NCI-H146 treated with DMSO at 0.1 percent for 48 hours (cell line): ENCODE data around the gene MRNIP.

Experiments used
- DNase-seq: peaks from one replicate; lab custom pipeline; 2025; ENCODE audit not compliant: unreplicated experiment; lab: John Stamatoyannopoulos, UW

MRNIP gene

GRCh38 chr5:179805529-179806249 lies 52.9 kb downstream of the MRNIP start:
- peak; percentile 0 for DNase-seq

- no peak for DNase-seq
Measured at GRCh38 chr5:179805070-179805528, 53.5 kb downstream of the MRNIP start.

- DNase-seq, result no peak
Measured at GRCh38 chr5:179804555-179804947, 54.1 kb downstream of the MRNIP start.

GRCh38 chr5:179803651-179804554 lies 54.7 kb downstream of the MRNIP start:
- DNase-seq, result peak; percentile 25

- peak; percentile 72 for DNase-seq
Measured at GRCh38 chr5:179802950-179803562, 55.6 kb downstream of the MRNIP start.

GRCh38 chr5:179802207-179802883 lies 56.3 kb downstream of the MRNIP start:
- DNase-seq, result no peak

GRCh38 chr5:179801304-179802206 lies 57.1 kb downstream of the MRNIP start:
- DNase-seq, result no peak

GRCh38 chr5:179800696-179801201 lies 57.9 kb downstream of the MRNIP start:
- no peak for DNase-seq

GRCh38 chr5:179800071-179800695 lies 58.4 kb downstream of the MRNIP start:
- DNase-seq, result no peak

GRCh38 chr5:179799644-179799973 lies 59.0 kb downstream of the MRNIP start:
- DNase-seq, result no peak

- DNase-seq, result no peak
Measured at GRCh38 chr5:179798771-179799643, 59.6 kb downstream of the MRNIP start.

- DNase-seq, result no peak
Measured at GRCh38 chr5:179798144-179798770, 60.4 kb downstream of the MRNIP start.

- DNase-seq, result no peak
Measured at GRCh38 chr5:179797741-179798140, 60.9 kb downstream of the MRNIP start.

GRCh38 chr5:179796877-179797608 lies 61.6 kb downstream of the MRNIP start:
- no peak for DNase-seq

- DNase-seq, result peak; percentile 45
Measured at GRCh38 chr5:179795863-179796833, 62.5 kb downstream of the MRNIP start.
